Adrenal gland (tissue), 12 donors: ENCODE measurements around the gene SMIM15. TPM values are rescaled to one million over a fixed set of nuclear protein-coding genes. Genes with fewer than 3 reads are reported as not detected.

Experiments
- DNase-seq, 7 donors: peaks; one replicate each; pipeline ENCODE4 v3.0.0-alpha.2; 2019 to 2020
- H3K27ac ChIP-seq, 5 donors: fragments of 200-600 bp; sonication (generic) in 4 of 5; 1 replicate in 3 of 5; 2 replicates in 2 of 5; pipeline versions ENCODE4 v1.5.1 to v1.8.0; 2016 to 2020; ENCODE audit warnings: mild to moderate bottlenecking in 1 of 5
- H3K27me3 ChIP-seq: fragments of 200-600 bp; 2 replicates; pipeline ENCODE4 v1.8.0; 2021
- H3K36me3 ChIP-seq, 2 donors: fragments of 200-600 bp; replicated peaks in 1 of 2; 1 replicate in 1 of 2; 2 replicates in 1 of 2; pipeline versions ENCODE4 v1.5.1 to v1.8.0; 2018 to 2022
- H3K4me1 ChIP-seq, 2 donors: fragments of 200-600 bp; replicated peaks in 1 of 2; 1 replicate in 1 of 2; 2 replicates in 1 of 2; pipeline versions ENCODE4 v1.5.1 to v1.8.0; 2018 to 2021
- H3K4me3 ChIP-seq, 4 donors: fragments of 200-600 bp; sonication (generic) in 3 of 4; one replicate each; pipeline ENCODE4 v1.5.1; 2016 to 2018
- H3K9me3 ChIP-seq, 3 donors: fragments of 200-600 bp; sonication (generic) in 1 of 3; replicated peaks in 1 of 3; 1 replicate in 2 of 3; 2 replicates in 1 of 3; pipeline versions ENCODE4 v1.5.1 to v1.8.0; 2016 to 2021
- POLR2A ChIP-seq, 2 donors: fragments of 450-650 bp; IDR thresholded peaks; one replicate each; pipeline ENCODE4 v1.6.1; 2017; ENCODE audit warnings: antibody characterized with exemption in 2 of 2, mild to moderate bottlenecking in 2 of 2, moderate library complexity in 1 of 2
- WGBS, 4 donors: extraction: QIAGEN DNeasy Blood & Tissue Kit in 2 of 4; methylation state at CpG; one replicate each; pipeline versions ENCODE4 v1.1.5 to v1.1.7; 2013 to 2017; 5-methylcytosine and 5-hydroxymethylcytosine counted together
- intact Hi-C, 2 donors: fragments of 100-400 bp; cut with DNase I; formaldehyde crosslinking; loops; one replicate each; pipeline versions ENCODE4 v1.14.1 to v1.15.0; 2022 to 2023
- polyA plus RNA-seq, 3 donors: library from polyadenylated mRNA; stranded (reverse); fragments of 200-250 nt in 2 of 3; fragments of 350-450 nt in 1 of 3; fragmentation: Illumina TruSeq in 1 of 3; extraction: RNeasy Lipid Tissue Mini Kit (QIAGEN cat#74804) in 1 of 3; gene quantifications; one replicate each; pipeline ENCODE4 v1.2.3, GENCODE V29; 2013 to 2014
- total RNA-seq, 9 donors: library from RNA; depleted of rRNA in 4 of 9; stranded (reverse); fragments of >200 nt in 4 of 9; fragments of 120-200 nt in 1 of 9; fragmentation: NEBNext Ultra II Directional in 1 of 9; extraction: Animal tissue kit (Norgen Biotek cat#: 25700) in 1 of 9; gene quantifications; one replicate each; pipeline versions ENCODE4 v1.1.0 to v1.2.4, GENCODE V29; 2013 to 2023
- TF ChIP-seq, protein P1 (sequence below), 6 experiments: fragments of 450-650 bp in 4 of 6; fragments of 200-600 bp in 2 of 6; sonication (generic) in 1 of 6; IDR thresholded peaks; 1 replicate in 5 of 6; 2 replicates in 1 of 6; pipeline versions ENCODE4 v1.5.1 to v1.8.0; 2016 to 2021; ENCODE audit warnings: antibody characterized with exemption in 6 of 6, mild to moderate bottlenecking in 2 of 6, moderate library complexity in 1 of 6
- donor health status: healthy with polysubstance abuse.
- donor health status: Bipolar disorder and iron deficiency.
- donor health status: DM: yes; HTN: yes; CAD: no.
- donor health status: DM: no; HTN: no; CAD: no.
- donor health status: DM: no; HTN: no; CAD: no.
- donor health status: DM: yes; HTN: yes; CAD: no.

SMIM15 gene
- total and polyA plus RNA-seq, 12 donors, result 19.1 to 83.9 (median 50.3) TPM

DNA sequence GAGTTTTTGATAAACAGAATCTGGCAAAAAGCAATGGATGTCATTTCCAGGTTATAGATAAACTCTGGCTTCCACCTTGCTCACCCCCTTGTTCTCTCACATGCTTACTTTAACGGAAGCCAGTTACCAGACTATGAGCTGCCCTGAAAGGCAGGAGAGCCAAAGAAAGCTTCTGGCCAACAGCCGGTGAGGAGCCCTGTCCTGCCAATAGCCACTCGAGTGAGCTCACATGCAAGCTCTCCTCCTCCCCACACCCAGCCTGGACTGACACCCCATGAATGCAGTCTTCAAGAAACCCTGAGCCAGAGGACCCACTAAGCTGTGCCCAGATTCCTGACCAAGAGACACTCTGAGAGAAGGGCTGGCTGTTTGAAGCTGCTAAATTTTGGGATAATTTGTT is 14.4 kb upstream of the SMIM15 start:
- no peaks in the 10 kb centered on the region for H3K36me3 ChIP-seq
- no peak overlapping the region for H3K27ac ChIP-seq
- no peaks in the 10 kb centered on the region for H3K4me1 ChIP-seq
- TF ChIP-seq POLR2A (IDR thresholded peaks at IDR 0.05), result no peak
- TF ChIP-seq, protein P1, sequence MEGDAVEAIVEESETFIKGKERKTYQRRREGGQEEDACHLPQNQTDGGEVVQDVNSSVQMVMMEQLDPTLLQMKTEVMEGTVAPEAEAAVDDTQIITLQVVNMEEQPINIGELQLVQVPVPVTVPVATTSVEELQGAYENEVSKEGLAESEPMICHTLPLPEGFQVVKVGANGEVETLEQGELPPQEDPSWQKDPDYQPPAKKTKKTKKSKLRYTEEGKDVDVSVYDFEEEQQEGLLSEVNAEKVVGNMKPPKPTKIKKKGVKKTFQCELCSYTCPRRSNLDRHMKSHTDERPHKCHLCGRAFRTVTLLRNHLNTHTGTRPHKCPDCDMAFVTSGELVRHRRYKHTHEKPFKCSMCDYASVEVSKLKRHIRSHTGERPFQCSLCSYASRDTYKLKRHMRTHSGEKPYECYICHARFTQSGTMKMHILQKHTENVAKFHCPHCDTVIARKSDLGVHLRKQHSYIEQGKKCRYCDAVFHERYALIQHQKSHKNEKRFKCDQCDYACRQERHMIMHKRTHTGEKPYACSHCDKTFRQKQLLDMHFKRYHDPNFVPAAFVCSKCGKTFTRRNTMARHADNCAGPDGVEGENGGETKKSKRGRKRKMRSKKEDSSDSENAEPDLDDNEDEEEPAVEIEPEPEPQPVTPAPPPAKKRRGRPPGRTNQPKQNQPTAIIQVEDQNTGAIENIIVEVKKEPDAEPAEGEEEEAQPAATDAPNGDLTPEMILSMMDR (IDR thresholded peaks at IDR 0.05), result no peak
- no peak for DNase-seq
- 88 to 100% (median 96%) methylated on average over 3 of the region's 3 CpGs for WGBS, 4 donors
- H3K27me3 ChIP-seq, result no peaks in the 10 kb centered on the region
- no peaks in the 10 kb centered on the region for H3K9me3 ChIP-seq
- H3K4me3 ChIP-seq, result no peak overlapping the region
- intact Hi-C loops, result loop anchor here in 1 of 2 donors (10.0 kb wide), 1 partner anchor 148 kb away; no protein-coding TSS in a partner anchor

DNA sequence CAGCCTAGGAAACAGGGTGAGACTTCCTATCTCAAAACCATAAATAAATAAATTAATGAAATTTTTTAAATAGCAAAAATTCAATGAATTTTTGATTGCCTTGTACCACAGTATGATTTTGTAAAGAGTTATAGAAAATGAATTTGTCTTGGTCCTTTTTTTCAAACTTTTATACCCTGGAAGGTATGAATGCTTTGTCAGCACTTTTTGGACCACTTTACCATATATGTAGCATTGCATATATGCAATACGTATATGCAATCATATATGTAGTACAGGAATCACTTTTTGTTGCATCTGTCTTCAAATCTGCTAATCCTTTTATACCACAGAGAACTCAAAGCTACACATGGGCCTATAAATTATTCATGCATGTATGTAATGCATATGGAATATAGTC is 9.2 kb upstream of the SMIM15 start:
- no peak for DNase-seq
- WGBS, 4 donors, result 86 to 100% (median 96%) methylated on average over 1 of the region's 1 CpG
- Histone ChIP-seq H3K27me3 (no peaks in the 10 kb centered on the region), H3K9me3 (no peaks in the 10 kb centered on the region), H3K4me1 (no peaks in the 10 kb centered on the region), H3K4me3 (no peak overlapping the region), H3K36me3 (no peaks in the 10 kb centered on the region), H3K27ac (no peak overlapping the region)
- intact Hi-C loops, result loop anchor here in 1 of 2 donors (10.0 kb wide), 1 partner anchor 153 kb away; no protein-coding TSS in a partner anchor
- TF ChIP-seq POLR2A (IDR thresholded peaks at IDR 0.05), result no peak
- TF ChIP-seq, protein P1 (IDR thresholded peaks at IDR 0.05), result no peak

DNA sequence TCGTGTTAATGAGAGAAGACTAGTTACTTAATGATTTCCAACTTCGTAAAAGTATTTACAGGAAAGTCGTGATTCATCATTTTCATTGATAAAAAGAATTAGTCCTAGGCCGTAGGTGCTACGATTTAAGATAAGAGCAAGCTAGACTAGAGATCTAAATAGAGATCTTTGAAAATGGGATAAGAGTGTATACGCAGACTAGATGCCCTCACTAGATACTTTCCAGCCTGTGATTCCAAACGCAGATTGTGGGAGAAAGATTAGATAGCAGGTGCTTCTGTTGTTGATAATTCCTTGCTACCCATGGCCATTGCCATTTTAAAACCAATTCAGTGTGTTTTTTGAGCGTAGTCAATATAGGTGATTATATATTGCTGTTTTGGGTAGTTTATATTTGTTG is 6.7 kb upstream of the SMIM15 start:
- H3K36me3 ChIP-seq, result no peaks in the 10 kb centered on the region
- no peaks in the 10 kb centered on the region for H3K4me1 ChIP-seq
- no peaks in the 10 kb centered on the region for H3K9me3 ChIP-seq
- no peak for DNase-seq
- 91 to 95% (median 94%) methylated on average over 8 of the region's 8 CpGs for WGBS, 4 donors
- TF ChIP-seq POLR2A (IDR thresholded peaks at IDR 0.05), result no peak
- TF ChIP-seq, protein P1 (IDR thresholded peaks at IDR 0.05), result no peak
- no peak overlapping the region for H3K27ac ChIP-seq
- no peak overlapping the region for H3K4me3 ChIP-seq
- intact Hi-C loops, result loop anchor here in 1 of 2 donors (10.0 kb wide), 1 partner anchor 166 kb away; the partner anchor contains the start of gene ZSWIM6
- H3K27me3 ChIP-seq, result no peaks in the 10 kb centered on the region

DNA sequence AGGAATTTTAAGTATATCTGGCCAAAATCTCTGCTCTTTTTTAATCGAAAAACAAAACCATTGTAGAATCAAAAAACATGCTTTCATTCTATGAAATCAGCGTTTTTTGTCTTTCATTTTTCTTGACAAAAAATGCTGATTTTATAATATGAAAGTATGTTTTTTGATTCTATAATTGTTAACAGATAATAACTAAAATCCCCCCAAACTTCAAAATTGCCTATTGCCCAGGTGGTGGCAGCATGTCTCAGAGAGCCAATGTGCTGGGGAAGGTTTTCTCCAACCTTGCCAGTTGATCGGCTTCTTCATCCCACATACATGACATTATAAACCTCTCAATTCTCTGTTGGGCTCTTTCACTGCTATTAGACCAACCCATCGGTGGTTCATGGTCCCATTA is 5.1 kb upstream of the SMIM15 start:
- TF ChIP-seq POLR2A (IDR thresholded peaks at IDR 0.05), result no peak
- TF ChIP-seq, protein P1 (IDR thresholded peaks at IDR 0.05), result peak in 3 of 6 experiments; percentile 23 to 27 (median 24)
- Histone ChIP-seq H3K4me3 (no peak overlapping the region), H3K27ac (no peak overlapping the region), H3K4me1 (peaks cover 0 to 6% of the 10 kb centered on the region in 2 donors), H3K27me3 (no peaks in the 10 kb centered on the region), H3K9me3 (no peaks in the 10 kb centered on the region), H3K36me3 (no peaks in the 10 kb centered on the region)
- DNase-seq, result peak in 2 of 7 donors; percentile 8
- intact Hi-C loops, result loop anchor here in 1 of 2 donors (10.0 kb wide), 1 partner anchor 167 kb away; the partner anchor contains the start of gene ZSWIM6
- WGBS, 4 donors, result 59 to 72% (median 65%) methylated on average over 4 of the region's 4 CpGs
